Renal cortical epithelial cell (primary cell): Measurements from ENCODE around the gene RHBDD3. TPM values are rescaled to one million over a fixed set of nuclear protein-coding genes. Genes with fewer than 3 reads are reported as not detected.

Source experiments
- DNase-seq: peaks from one replicate; pipeline ENCODE4 v3.0.0-alpha.2; 2011; ENCODE audit warnings: low read depth
- total RNA-seq: library from RNA; depleted of rRNA; stranded (reverse); fragments of >200 nt; gene quantifications from 2 replicates; pipeline ENCODE4 v1.2.3, GENCODE V29; 2014

The RHBDD3 gene
- 12.9 and 19.3 TPM in 2 replicates for total RNA-seq

- DNase-seq = peak; percentile 80
These were observed at the start of gene RHBDD3, which contains the start of gene EWSR1 for GRCh38 chr22:29267858-29268510. Gene RHBDD3 (minus strand): TSS chr22:29267981. CDS start chr22:29265626, 2,355 bp downstream. Gene EWSR1 (plus strand): TSS chr22:29268268. CDS start chr22:29268337, 69 bp downstream.

- no peak for DNase-seq
These were observed 48.5 kb upstream of the RHBDD3 start for GRCh38 chr22:29316141-29316828.

GRCh38 chr22:29315286-29316140 is 47.7 kb upstream of the RHBDD3 start, which contains the start of gene RASL10A:
Gene RASL10A (minus strand): TSS chr22:29315697. CDS start chr22:29315246, 451 bp downstream.
- no peak for DNase-seq

GRCh38 chr22:29314537-29315285 is 46.9 kb upstream of the RHBDD3 start:
- no peak for DNase-seq

DNA sequence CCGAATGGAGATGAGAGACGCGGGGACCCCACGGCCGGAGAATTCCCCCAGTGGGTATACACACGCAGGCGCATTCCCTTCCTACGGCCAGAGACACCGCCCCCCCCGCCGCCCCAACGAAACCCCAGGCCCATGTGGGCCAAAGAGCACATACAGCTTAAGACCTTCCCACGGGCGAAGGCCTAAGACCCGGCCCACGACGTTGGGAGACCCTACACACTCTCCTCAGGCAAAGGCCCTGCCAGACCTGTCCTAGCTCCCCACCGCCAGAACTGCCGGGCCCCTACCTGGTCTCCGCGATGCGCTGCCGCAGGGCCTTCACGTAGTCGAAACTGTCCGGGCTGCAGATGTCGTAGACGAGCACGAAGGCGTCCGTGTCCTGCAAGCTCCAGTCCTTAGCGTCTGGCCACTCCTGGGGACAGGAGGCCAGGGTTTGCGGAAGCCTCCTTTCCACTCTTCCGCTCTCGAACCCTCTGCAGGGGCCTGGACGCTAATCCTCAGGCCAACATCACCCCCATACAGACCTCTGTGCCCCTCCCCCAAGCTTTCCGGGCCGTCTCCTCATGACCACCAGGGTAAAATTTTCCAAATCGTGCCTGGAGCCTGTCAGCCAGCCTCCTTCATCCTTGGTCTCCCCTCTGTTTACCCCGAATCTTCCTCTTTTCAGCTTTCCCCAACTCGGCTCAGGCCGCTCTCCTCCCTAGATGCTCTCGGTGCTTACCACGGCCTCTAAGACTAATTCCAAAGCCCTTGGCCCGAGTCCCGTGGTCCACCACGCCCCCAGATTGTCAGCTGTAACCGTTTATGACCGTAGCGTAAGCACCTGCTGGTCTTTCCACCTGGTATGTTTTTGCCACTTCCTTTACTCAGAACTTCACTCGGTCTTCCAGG is 46.0 kb upstream of the RHBDD3 start:
- no peak for DNase-seq

- DNase-seq = no peak
These were observed 45.4 kb upstream of the RHBDD3 start for GRCh38 chr22:29313126-29313575.

- no peak for DNase-seq
These were observed 44.7 kb upstream of the RHBDD3 start for GRCh38 chr22:29312218-29313125.

DNA sequence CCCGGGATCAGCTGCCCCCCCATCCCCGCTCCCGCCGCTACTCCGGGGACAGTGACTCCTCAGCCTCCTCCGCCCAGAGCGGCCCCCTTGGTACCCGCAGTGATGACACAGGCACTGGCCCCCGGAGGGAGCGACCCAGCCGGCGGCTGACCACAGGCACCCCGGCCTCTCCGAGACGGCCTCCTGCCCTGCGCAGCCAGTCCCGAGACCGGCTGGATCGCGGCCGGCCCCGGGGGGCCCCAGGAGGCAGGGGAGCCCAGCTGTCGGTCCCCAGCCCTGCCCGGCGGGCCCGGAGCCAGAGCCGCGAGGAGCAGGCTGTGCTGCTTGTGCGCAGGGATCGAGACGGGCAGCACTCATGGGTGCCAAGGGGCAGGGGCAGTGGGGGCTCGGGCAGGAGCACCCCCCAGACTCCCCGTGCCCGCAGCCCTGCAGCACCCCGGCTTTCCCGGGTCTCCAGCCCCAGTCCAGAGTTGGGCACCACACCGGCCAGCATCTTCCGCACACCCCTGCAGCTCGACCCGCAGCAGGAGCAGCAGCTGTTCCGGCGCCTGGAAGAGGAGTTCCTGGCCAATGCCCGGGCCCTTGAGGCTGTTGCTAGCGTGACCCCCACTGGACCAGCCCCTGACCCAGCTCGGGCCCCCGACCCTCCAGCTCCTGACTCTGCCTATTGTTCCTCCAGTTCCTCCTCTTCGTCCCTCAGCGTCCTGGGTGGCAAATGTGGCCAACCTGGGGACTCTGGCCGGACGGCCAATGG is 43.9 kb upstream of the RHBDD3 start:
- no peak for DNase-seq

- DNase-seq = peak; percentile 90
These were observed 43.1 kb upstream of the RHBDD3 start for GRCh38 chr22:29310863-29311339.

GRCh38 chr22:29310065-29310862 is 42.5 kb upstream of the RHBDD3 start:
- DNase-seq = no peak

DNA sequence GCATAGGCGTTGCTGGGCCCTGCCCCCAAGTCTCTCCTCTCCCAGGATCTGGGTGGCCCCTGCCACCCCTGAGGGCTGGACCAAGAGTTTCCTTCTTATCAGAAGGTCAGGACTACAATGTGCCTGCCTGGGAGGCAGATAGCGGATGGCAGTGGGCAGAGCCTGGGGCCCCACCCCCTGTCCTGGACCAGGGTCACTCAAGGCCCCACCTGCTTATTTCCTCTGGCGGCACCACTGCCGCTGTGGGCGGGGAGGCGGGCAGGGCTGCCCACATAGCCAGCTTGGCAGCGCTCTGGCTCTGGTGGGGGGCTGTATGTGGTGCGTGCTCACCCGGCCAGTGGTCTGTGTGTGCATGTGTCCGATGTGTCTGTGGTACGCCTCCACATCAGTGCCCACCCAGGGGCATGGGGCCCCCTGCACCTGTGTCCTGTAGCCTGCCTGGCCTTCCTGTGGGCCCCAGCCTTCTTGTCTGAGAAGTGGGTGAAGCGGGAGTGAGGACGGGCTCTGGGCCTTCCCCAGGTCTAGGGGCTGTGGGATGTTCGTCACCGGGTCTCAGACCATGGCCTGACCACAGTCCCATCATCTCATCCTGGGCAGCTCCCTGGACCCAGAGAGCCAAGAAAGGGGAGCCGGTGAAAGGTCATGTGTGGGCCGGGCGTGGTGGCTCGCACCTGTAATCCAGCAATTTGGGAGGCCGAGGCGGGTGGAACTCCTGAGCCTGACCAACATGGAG is 41.7 kb upstream of the RHBDD3 start:
- no peak for DNase-seq

DNA sequence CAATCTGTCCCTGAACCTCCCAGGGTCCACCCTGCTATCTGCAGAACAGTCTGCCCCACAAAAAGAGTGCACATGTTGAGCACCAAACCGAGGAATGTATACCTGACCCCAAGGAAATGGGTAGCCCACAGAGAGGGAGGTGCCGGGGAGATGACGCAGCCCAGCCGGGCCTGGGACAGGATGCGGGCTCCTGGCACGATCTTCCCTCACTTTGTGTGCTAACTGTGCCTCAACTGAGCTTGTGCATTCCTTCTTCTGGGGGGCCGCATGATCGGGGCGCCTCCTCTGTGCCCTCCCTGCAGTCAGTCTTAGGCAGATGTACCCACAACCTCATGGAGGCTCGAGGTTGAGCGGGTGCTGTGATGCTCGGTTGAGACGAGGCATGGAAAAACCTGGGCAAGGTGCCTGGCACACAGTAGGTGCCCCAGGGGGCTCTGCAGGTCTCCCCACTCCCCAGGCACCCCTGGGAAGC is 41.0 kb upstream of the RHBDD3 start:
- DNase-seq = no peak

- DNase-seq = no peak
These were observed 40.5 kb upstream of the RHBDD3 start for GRCh38 chr22:29308148-29308790.

- no peak for DNase-seq
These were observed 39.9 kb upstream of the RHBDD3 start for GRCh38 chr22:29307596-29308147.

DNA sequence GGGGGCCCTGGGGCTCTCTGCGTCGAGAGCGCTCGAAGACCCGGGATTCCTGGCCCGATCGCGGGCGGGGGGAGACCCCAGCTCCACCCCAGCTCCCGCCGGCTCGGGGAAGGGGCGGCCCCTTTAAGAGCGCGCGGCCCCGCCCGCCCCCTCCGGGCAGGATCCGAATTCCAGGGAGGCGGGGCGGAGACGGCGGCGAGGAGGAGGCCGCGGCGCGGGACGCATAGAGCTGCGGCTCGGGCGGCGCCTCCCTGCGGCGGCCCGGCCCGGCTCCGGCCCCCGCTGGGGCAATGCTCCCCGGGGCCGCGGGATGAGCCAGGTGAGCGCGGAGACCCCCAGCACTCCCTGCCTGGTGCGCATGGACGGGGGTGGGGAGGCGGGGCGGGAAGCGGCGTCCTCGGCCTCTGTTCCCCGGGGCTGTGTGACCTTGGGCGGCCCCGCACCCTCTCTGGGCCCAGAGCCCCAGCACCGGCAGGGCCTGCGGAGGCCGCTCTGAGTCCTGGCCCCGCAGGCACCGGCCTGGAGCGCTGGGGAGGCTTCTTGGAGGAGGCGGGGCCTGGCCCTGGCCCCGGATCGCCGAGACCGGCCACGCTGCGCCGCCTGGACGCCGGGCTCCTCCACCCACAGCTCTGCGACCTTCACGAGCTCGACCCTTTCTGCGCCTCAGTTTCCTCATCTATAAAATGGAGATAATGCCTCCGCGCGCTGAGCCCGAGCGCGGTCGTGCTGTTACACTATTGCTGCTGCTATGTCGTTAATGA is 39.2 kb upstream of the RHBDD3 start:
- no peak for DNase-seq
